ENCODE measurements around the gene MASP1.

Gene MASP1, protein sequence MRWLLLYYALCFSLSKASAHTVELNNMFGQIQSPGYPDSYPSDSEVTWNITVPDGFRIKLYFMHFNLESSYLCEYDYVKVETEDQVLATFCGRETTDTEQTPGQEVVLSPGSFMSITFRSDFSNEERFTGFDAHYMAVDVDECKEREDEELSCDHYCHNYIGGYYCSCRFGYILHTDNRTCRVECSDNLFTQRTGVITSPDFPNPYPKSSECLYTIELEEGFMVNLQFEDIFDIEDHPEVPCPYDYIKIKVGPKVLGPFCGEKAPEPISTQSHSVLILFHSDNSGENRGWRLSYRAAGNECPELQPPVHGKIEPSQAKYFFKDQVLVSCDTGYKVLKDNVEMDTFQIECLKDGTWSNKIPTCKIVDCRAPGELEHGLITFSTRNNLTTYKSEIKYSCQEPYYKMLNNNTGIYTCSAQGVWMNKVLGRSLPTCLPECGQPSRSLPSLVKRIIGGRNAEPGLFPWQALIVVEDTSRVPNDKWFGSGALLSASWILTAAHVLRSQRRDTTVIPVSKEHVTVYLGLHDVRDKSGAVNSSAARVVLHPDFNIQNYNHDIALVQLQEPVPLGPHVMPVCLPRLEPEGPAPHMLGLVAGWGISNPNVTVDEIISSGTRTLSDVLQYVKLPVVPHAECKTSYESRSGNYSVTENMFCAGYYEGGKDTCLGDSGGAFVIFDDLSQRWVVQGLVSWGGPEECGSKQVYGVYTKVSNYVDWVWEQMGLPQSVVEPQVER

GRCh38 chr3:187291512-187292132, at the start of gene MASP1:
Gene MASP1 (minus strand): TSS chr3:187291737. CDS start chr3:187291632, 105 bp downstream.
- in situ Hi-C loops (cut with HindIII; ENCODE audit: low sequenced_read_pairs) = no loop called here

GRCh38 chr3:187340578-187340977, 49.0 kb upstream of the MASP1 start:
- in situ Hi-C loops (cut with HindIII; ENCODE audit: low sequenced_read_pairs) = no loop called here

- in situ Hi-C loops (cut with HindIII; ENCODE audit: low sequenced_read_pairs) = no loop called here
Measured at GRCh38 chr3:187336322-187336721, 44.8 kb upstream of the MASP1 start.

- in situ Hi-C loops (cut with HindIII; ENCODE audit: low sequenced_read_pairs) = no loop called here
Measured at GRCh38 chr3:187334904-187335303, 43.4 kb upstream of the MASP1 start.

GRCh38 chr3:187328691-187329090, 37.2 kb upstream of the MASP1 start:
- in situ Hi-C loops (cut with HindIII; ENCODE audit: low sequenced_read_pairs) = no loop called here

GRCh38 chr3:187327845-187328244, 36.3 kb upstream of the MASP1 start:
- in situ Hi-C loops (cut with HindIII; ENCODE audit: low sequenced_read_pairs) = no loop called here

DNA sequence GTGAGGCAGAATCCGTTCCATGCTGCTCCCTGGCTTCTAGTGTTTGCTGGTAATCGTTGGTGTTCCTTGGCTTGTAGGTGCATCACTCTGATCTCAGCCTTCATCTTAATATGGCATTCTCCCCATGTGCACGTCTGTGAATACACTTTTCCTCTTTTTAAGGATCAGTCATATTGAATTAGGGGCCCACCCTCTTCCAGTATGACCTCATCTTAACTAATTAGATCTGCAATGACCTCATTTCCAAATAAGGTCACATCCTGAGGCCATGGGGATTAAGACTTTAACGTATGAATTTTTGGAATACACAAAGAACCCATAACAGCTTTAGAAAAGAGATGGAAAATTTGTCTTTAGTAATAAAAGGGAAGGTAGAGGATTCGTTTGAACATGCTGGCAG, 34.1 kb upstream of the MASP1 start:
- in situ Hi-C loops (cut with HindIII; ENCODE audit: low sequenced_read_pairs) = no loop called here

GRCh38 chr3:187323091-187323490, 31.6 kb upstream of the MASP1 start:
- in situ Hi-C loops (cut with HindIII; ENCODE audit: low sequenced_read_pairs) = loop anchor here (5.0 kb wide), 1 partner anchor 359 kb away; no protein-coding TSS in a partner anchor

GRCh38 chr3:187322291-187322690, 30.8 kb upstream of the MASP1 start:
- in situ Hi-C loops (cut with HindIII; ENCODE audit: low sequenced_read_pairs) = loop anchor here (5.0 kb wide), 1 partner anchor 360 kb away; no protein-coding TSS in a partner anchor

- in situ Hi-C loops (cut with HindIII; ENCODE audit: low sequenced_read_pairs) = loop anchor here (5.0 kb wide), 1 partner anchor 361 kb away; no protein-coding TSS in a partner anchor
Measured at GRCh38 chr3:187321766-187322165, 30.2 kb upstream of the MASP1 start.

DNA sequence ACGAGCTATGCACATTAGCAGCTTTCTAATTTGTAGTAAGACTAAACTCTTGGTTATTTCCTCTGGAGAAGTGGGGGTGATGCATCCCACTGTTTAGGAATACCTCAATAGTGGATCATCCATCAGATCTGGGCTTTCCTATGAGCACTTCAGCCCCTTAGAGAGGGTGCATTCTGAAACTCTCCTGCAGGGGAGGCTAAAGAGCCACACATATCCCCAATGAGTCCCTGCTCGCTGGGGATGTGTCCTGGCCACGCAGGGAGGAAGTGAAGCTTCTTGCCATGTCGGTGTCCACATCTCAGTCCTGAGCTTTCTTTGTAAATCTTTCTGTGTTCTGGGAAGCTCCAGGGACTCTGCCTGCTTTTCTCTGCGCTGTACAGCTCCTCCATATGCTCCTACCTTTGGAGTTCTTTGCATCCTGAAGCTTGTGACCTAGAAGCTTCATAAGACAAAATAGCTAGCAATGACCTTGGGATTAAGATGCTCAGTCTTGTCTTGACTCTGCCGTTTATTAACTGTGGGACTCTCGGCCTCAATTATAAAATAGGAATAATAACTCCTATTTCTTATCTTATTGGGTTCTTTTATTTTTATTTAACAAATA, 28.3 kb upstream of the MASP1 start:
- in situ Hi-C loops (cut with HindIII; ENCODE audit: low sequenced_read_pairs) = loop anchor here (5.0 kb wide), 1 partner anchor 362 kb away; no protein-coding TSS in a partner anchor

DNA sequence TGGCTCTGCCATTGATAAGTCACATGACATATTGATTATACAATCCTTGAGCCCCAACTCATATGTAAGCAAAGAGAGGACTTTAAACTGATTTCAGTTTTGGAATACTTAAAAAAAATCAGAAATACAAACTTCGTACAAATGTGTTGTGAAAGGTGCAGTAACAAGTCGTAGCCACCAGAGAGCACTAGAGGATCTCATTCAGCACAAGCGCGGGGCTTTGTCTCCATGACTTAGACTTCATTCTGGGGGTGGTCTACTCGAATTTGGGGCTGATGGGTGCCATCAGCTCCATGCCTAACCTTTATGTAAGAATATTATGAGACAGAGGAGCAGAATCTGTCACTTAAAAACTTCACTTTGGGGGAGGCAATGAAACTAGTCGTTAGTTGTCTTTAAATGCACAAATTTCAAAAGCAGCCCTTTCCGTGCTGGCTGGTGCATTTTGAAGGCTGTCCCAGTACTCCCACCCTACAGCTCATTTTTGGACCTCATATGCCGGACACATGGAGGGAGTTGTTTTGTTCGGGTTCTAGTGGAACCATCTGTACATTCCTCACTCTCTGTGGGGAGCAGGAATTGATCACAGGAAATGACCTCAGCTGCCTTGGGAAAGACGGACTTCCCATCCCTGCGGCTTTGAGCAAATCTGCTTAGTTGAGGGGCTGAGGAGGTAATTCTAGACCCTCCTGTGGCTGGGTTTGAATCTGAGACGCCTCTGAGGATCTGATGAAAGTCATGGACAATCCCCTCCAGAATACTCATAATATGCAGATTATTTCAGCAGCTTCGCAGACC, 27.5 kb upstream of the MASP1 start:
- in situ Hi-C loops (cut with HindIII; ENCODE audit: low sequenced_read_pairs) = no loop called here

DNA sequence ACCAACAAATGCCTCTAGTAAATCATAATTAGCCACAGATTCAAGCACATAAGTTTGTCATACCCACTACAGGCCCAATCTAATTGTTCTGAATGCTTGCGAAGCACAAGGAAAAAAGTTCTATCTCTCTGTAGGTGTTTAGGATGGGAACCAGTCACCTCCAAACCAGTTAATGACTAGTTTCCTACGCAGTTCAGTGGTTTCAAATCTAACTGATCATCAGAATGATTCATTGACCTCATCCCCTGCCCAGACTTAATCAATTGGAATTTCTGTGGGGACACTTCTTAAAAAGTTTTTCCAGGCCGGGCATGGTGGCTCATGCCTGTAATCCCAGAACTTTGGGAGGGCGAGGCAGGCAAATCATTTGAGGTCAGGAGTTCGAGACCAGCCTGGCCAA, 24.3 kb upstream of the MASP1 start:
- in situ Hi-C loops (cut with HindIII; ENCODE audit: low sequenced_read_pairs) = no loop called here

DNA sequence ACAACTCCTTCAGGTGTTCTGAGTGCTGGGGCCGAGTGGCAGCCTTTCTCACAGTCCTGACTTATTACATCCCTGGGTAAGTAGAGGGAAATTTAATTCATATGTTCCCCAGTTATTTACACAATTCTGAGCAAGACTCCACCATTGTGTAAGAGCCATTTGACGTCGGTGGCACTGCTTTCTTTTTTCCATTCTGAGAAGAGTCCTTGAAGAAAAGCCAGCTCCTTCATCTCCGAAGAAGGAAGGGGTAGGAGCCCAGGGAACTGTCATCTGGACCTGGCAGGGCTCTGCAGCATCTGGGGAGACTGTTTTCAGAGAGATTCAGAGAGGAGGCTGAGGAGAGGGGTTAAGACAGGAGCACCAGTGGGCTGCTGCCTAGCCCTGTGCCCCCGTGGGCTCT, 22.6 kb upstream of the MASP1 start:
- in situ Hi-C loops (cut with HindIII; ENCODE audit: low sequenced_read_pairs) = no loop called here

GRCh38 chr3:187310954-187311470, 19.5 kb upstream of the MASP1 start:
- in situ Hi-C loops (cut with HindIII; ENCODE audit: low sequenced_read_pairs) = no loop called here

- in situ Hi-C loops (cut with HindIII; ENCODE audit: low sequenced_read_pairs) = no loop called here
Measured at GRCh38 chr3:187310226-187310625, 18.7 kb upstream of the MASP1 start.

- in situ Hi-C loops (cut with HindIII; ENCODE audit: low sequenced_read_pairs) = no loop called here
Measured at GRCh38 chr3:187305881-187306280, 14.3 kb upstream of the MASP1 start.

GRCh38 chr3:187299611-187300010, 8.1 kb upstream of the MASP1 start:
- in situ Hi-C loops (cut with HindIII; ENCODE audit: low sequenced_read_pairs) = no loop called here

- in situ Hi-C loops (cut with HindIII; ENCODE audit: low sequenced_read_pairs) = no loop called here
Measured at GRCh38 chr3:187296911-187297310, 5.4 kb upstream of the MASP1 start.

- in situ Hi-C loops (cut with HindIII; ENCODE audit: low sequenced_read_pairs) = no loop called here
Measured at GRCh38 chr3:187296058-187296457, 4.5 kb upstream of the MASP1 start.

All from DLD1 (cell line).